Measurements from ENCODE around the gene KCNJ6. TPM values are rescaled to one million over a fixed set of nuclear protein-coding genes. Genes with fewer than 3 reads are reported as not detected.

KCNJ6 gene
- total RNA-seq, 1 experiment from 2014 or later: not detected

DNA sequence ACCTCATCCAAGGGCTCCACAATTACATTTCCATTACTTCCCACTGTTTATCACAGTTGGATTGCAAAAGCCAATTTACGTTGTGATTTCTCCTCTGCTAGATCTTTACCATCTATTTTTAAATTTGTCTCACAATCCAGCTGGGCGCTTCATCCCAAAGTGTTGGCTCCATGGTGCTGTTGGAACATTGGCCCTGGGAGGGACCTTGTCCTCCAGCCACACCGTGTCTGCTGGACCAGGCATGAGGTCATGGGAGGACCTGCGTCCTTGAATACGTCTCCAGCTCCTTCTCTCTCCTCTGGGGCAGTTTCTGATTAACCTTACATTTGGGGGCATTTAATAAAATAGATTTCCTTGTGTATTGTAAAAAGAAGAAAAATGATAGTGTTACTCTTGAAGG, 125.4 kb downstream of the KCNJ6 start:
- Histone ChIP-seq H3K27ac (ENCODE audit: low read depth, low read length) (no peak overlapping the region), H3K79me2 (ENCODE audit: insufficient read depth, low read length) (no peaks in the 10 kb centered on the region), H3K36me3 (ENCODE audit: control insufficient read depth in 1 of 2, insufficient read depth in 2 of 2, low read length in 2 of 2) (no peaks in the 10 kb centered on the region), H4K20me1 (ENCODE audit: insufficient read depth) (no peaks in the 10 kb centered on the region), H3K4me3 (replicated peaks in 1 of 2; ENCODE audit: low read depth in 1 of 2, low read length in 2 of 2) (no peak overlapping the region), H3K9me2 (ENCODE audit: insufficient read depth) (no peaks in the 10 kb centered on the region), H2AFZ (ENCODE audit: low read depth, low read length, poor library complexity, severe bottlenecking) (no peak overlapping the region), H3K4me1 (ENCODE audit: control insufficient read depth in 1 of 2, insufficient read depth in 2 of 2, low read length in 2 of 2) (no peaks in the 10 kb centered on the region), H3K9ac (ENCODE audit: low read length) (no peak overlapping the region), H3K4me2 (ENCODE audit: low read length) (no peak overlapping the region), H3K9me3 (ENCODE audit: control insufficient read depth in 1 of 2, insufficient read depth in 1 of 2, low read depth in 1 of 2, low read length in 2 of 2) (no peaks in the 10 kb centered on the region), H3K27me3 (ENCODE audit: insufficient read depth, low read length) (no peaks in the 10 kb centered on the region)
- BruUV-seq (replicated peaks): no TSS peak
- TF ChIP-seq ZFX (IDR thresholded peaks at IDR 0.05): no peak
- no peak for TF ChIP-seq ZNF274 (IDR thresholded peaks at IDR 0.05; ENCODE audit: low read depth, low read length)
- TF ChIP-seq SRF (IDR thresholded peaks at IDR 0.05; ENCODE audit: low read depth): no peak
- TF ChIP-seq, protein P1, sequence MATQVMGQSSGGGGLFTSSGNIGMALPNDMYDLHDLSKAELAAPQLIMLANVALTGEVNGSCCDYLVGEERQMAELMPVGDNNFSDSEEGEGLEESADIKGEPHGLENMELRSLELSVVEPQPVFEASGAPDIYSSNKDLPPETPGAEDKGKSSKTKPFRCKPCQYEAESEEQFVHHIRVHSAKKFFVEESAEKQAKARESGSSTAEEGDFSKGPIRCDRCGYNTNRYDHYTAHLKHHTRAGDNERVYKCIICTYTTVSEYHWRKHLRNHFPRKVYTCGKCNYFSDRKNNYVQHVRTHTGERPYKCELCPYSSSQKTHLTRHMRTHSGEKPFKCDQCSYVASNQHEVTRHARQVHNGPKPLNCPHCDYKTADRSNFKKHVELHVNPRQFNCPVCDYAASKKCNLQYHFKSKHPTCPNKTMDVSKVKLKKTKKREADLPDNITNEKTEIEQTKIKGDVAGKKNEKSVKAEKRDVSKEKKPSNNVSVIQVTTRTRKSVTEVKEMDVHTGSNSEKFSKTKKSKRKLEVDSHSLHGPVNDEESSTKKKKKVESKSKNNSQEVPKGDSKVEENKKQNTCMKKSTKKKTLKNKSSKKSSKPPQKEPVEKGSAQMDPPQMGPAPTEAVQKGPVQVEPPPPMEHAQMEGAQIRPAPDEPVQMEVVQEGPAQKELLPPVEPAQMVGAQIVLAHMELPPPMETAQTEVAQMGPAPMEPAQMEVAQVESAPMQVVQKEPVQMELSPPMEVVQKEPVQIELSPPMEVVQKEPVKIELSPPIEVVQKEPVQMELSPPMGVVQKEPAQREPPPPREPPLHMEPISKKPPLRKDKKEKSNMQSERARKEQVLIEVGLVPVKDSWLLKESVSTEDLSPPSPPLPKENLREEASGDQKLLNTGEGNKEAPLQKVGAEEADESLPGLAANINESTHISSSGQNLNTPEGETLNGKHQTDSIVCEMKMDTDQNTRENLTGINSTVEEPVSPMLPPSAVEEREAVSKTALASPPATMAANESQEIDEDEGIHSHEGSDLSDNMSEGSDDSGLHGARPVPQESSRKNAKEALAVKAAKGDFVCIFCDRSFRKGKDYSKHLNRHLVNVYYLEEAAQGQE (IDR thresholded peaks at IDR 0.05; ENCODE audit: low read depth): no peak
- TF ChIP-seq, protein P2, sequence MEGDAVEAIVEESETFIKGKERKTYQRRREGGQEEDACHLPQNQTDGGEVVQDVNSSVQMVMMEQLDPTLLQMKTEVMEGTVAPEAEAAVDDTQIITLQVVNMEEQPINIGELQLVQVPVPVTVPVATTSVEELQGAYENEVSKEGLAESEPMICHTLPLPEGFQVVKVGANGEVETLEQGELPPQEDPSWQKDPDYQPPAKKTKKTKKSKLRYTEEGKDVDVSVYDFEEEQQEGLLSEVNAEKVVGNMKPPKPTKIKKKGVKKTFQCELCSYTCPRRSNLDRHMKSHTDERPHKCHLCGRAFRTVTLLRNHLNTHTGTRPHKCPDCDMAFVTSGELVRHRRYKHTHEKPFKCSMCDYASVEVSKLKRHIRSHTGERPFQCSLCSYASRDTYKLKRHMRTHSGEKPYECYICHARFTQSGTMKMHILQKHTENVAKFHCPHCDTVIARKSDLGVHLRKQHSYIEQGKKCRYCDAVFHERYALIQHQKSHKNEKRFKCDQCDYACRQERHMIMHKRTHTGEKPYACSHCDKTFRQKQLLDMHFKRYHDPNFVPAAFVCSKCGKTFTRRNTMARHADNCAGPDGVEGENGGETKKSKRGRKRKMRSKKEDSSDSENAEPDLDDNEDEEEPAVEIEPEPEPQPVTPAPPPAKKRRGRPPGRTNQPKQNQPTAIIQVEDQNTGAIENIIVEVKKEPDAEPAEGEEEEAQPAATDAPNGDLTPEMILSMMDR (IDR thresholded peaks at IDR 0.05 in 2 of 3, conservative IDR thresholded peaks at IDR 0.05 in 1 of 3; ENCODE audit: borderline replicate concordance in 1 of 3, insufficient read depth in 1 of 3, low read depth in 2 of 3, low read length in 2 of 3): no peak
- no peak for TF ChIP-seq YY1 (IDR thresholded peaks at IDR 0.05; ENCODE audit: extremely low read depth, insufficient replicate concordance, low read depth, low read length)
- no peak for TF ChIP-seq RAD21 (IDR thresholded peaks at IDR 0.05; ENCODE audit: low read depth)
- no peak for TF ChIP-seq EZH2phosphoT487 (IDR thresholded peaks at IDR 0.05; ENCODE audit: borderline replicate concordance)
- TF ChIP-seq JUND (IDR thresholded peaks at IDR 0.05): no peak
- no peak for TF ChIP-seq SIN3A (IDR thresholded peaks at IDR 0.05; ENCODE audit: low read depth)
- no peak for TF ChIP-seq ELF1 (IDR thresholded peaks at IDR 0.05; ENCODE audit: borderline replicate concordance, low read depth)
- no peak for TF ChIP-seq SP1 (IDR thresholded peaks at IDR 0.05; ENCODE audit: low read depth)
- no peak for TF ChIP-seq EGR1 (IDR thresholded peaks at IDR 0.05; ENCODE audit: low read depth)
- TF ChIP-seq, protein P3, sequence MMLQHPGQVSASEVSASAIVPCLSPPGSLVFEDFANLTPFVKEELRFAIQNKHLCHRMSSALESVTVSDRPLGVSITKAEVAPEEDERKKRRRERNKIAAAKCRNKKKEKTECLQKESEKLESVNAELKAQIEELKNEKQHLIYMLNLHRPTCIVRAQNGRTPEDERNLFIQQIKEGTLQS (IDR thresholded peaks at IDR 0.05): no peak
- no peak for TF ChIP-seq POLR2A (IDR thresholded peaks at IDR 0.05; ENCODE audit: borderline replicate concordance, extremely low read depth, insufficient read depth, insufficient read length)
- TF ChIP-seq CEBPB (IDR thresholded peaks at IDR 0.05; ENCODE audit: low read depth): no peak
- intact Hi-C loops (cut with micrococcal nuclease): no loop called here
- RAD21 ChIA-PET (ENCODE audit: low non-redundant PET in 1 of 2, low total read pairs in 2 of 2, uncharacterized antibody in 2 of 2, unreplicated experiment in 2 of 2): no interaction called here
- ATAC-seq (no peak), DNase-seq (ENCODE audit: low read depth, low spot score) (no peak)
- CTCF ChIA-PET: no interaction called here
- POLR2A ChIA-PET: no interaction called here

Measured in HCT116 (cell line).